K562 (cell line): Measurements from ENCODE around the gene PKD1. TPM values are rescaled to one million over a fixed set of nuclear protein-coding genes. Genes with fewer than 3 reads are reported as not detected.

Experiments
- ATAC-seq: fragments of 200-7000 bp; cut with Tn5 transposase; 3 replicates; pipeline ENCODE4 v1.9.1; 2020; ENCODE audit warnings: moderate library complexity
- BruUV-seq: library from RNA; stranded (reverse); fragments of 400-500 nt; replicated peaks from 2 replicates; lab custom pipeline; 2021; lab: Mats Ljungman, UMichigan
- CTCF ChIA-PET: fragments of 300-600 bp; formaldehyde crosslinking; extraction: SDS; loops from one replicate; lab custom pipeline; 2021; ENCODE audit warnings: low intra/inter-chr PET ratio; lab: Yijun Ruan, JAX
- POLR2A ChIA-PET: fragments of 300-600, 350-650 bp; sonication (Branson Sonifier 250); formaldehyde crosslinking; extraction: SDS; loops from one replicate; lab custom pipeline; 2021; ENCODE audit warnings: antibody characterized with exemption, inconsistent platforms; lab: Yijun Ruan, JAX
- DNase-seq, 4 experiments: peaks; one replicate each; pipeline versions ENCODE4 v3.0.0 to v3.0.0-alpha.2; 2011 to 2018; ENCODE audit warnings: low spot score in 3 of 4, mixed read lengths in 3 of 4; ENCODE audit errors: extremely low read depth in 1 of 4
- FAIRE-seq: peaks from 2 replicates; lab custom pipeline; 2011; peaks lifted over from hg19 to GRCh38; lab: Jason Lieb, UNC
- H2AFZ ChIP-seq: 2 replicates; pipeline ENCODE4 v1.6.0; 2011; ENCODE audit warnings: low read depth, low read length, control low read depth, inconsistent platforms
- H3K27ac ChIP-seq: fragments of 200-600 bp; 3 replicates; pipeline ENCODE4 v1.8.0; 2011; ENCODE audit warnings: low read depth, mild to moderate bottlenecking, control low read depth, inconsistent platforms, low read length, moderate library complexity, mixed read lengths; ENCODE audit errors: extremely low read depth
- H3K27me3 ChIP-seq, 2 experiments: fragments of 300-600 bp in 1 of 2; 2 replicates in 1 of 2; 3 replicates in 1 of 2; pipeline versions ENCODE4 v1.6.0 to v1.8.0; 2011; ENCODE audit warnings: inconsistent platforms in 2 of 2, low read length in 2 of 2, mild to moderate bottlenecking in 1 of 2, mixed read lengths in 1 of 2, moderate library complexity in 1 of 2; ENCODE audit not compliant: control insufficient read depth in 2 of 2, insufficient read depth in 2 of 2
- H3K36me3 ChIP-seq: fragments of 300-600 bp; 3 replicates; pipeline ENCODE4 v1.8.0; 2011; ENCODE audit warnings: mild to moderate bottlenecking, low read length, inconsistent platforms; ENCODE audit not compliant: control insufficient read depth, insufficient read depth
- H3K4me1 ChIP-seq, 2 experiments: fragments of 200-600 bp in 1 of 2; replicated peaks in 1 of 2; 2 replicates in 1 of 2; 3 replicates in 1 of 2; pipeline versions ENCODE4 v1.5.1 to v1.8.0; 2011; ENCODE audit warnings: inconsistent platforms in 2 of 2, low read length in 2 of 2, mild to moderate bottlenecking in 1 of 2, mixed read lengths in 1 of 2, moderate library complexity in 1 of 2; ENCODE audit not compliant: control insufficient read depth in 2 of 2, insufficient read depth in 2 of 2
- H3K4me2 ChIP-seq: 2 replicates; pipeline ENCODE4 v1.6.1; 2011; ENCODE audit warnings: low read length, control low read depth, inconsistent platforms, mixed read lengths; ENCODE audit not compliant: insufficient read depth
- H3K4me3 ChIP-seq: fragments of 200-600 bp; sonication (generic), shearing (Covaris generic); 2 replicates; pipeline ENCODE4 v1.5.1; 2016; ENCODE audit warnings: control low read depth, inconsistent platforms
- H3K79me2 ChIP-seq: fragments of 200-600 bp; 3 replicates; pipeline ENCODE4 v1.8.0; 2011; ENCODE audit warnings: low read length, inconsistent platforms; ENCODE audit not compliant: control insufficient read depth, insufficient read depth
- H3K9ac ChIP-seq, 2 experiments: 2 replicates each; pipeline versions ENCODE4 v1.6.0 to v1.6.1; 2011; ENCODE audit warnings: low read depth in 2 of 2, low read length in 2 of 2, control low read depth in 1 of 2, inconsistent platforms in 1 of 2, mild to moderate bottlenecking in 1 of 2, mixed read lengths in 1 of 2; ENCODE audit not compliant: insufficient read depth in 1 of 2
- H3K9me1 ChIP-seq: one replicate; pipeline ENCODE4 v1.6.0; 2011; ENCODE audit warnings: inconsistent platforms, mild to moderate bottlenecking, low read length, moderate library complexity; ENCODE audit not compliant: control insufficient read depth, insufficient read depth
- H3K9me3 ChIP-seq: replicated peaks from 2 replicates; pipeline ENCODE4 v1.5.1; 2011; ENCODE audit warnings: low read depth, low read length, inconsistent platforms; ENCODE audit not compliant: control insufficient read depth, insufficient read depth
- H4K20me1 ChIP-seq: replicated peaks from 2 replicates; pipeline ENCODE4 v1.6.1; 2011; ENCODE audit warnings: low read length, inconsistent platforms, mixed read lengths; ENCODE audit not compliant: control insufficient read depth, insufficient read depth
- HNRNPLL ChIP-seq: fragments of 200-400 bp; formaldehyde crosslinking; IDR thresholded peaks from 2 replicates; pipeline ENCODE4 v1.6.1; 2017; ENCODE audit warnings: low read length, low read depth, mild to moderate bottlenecking; ENCODE audit not compliant: poor library complexity, severe bottlenecking
- HNRNPUL1 ChIP-seq: fragments of 200-400 bp; formaldehyde crosslinking; IDR thresholded peaks from 2 replicates; pipeline ENCODE4 v1.6.1; 2017; ENCODE audit warnings: low read length
- MIER1 ChIP-seq: fragments of 450-650 bp; IDR thresholded peaks from 2 replicates; pipeline ENCODE4 v1.6.1; 2016; ENCODE audit warnings: antibody characterized with exemption, mild to moderate bottlenecking, low read depth
- POLR2A ChIP-seq: fragments of 450-650 bp; conservative IDR thresholded peaks from 2 replicates; pipeline ENCODE4 v1.6.1; 2016
- POLR2G ChIP-seq: fragments of 200-400 bp; formaldehyde crosslinking; IDR thresholded peaks from 2 replicates; pipeline ENCODE4 v1.6.1; 2017; ENCODE audit warnings: low read depth, mild to moderate bottlenecking, antibody characterized with exemption, low read length, moderate library complexity
- RBFOX2 ChIP-seq: fragments of 200-400 bp; formaldehyde crosslinking; IDR thresholded peaks from 2 replicates; pipeline ENCODE4 v1.6.1; 2017; ENCODE audit warnings: low read depth, mild to moderate bottlenecking, low read length, moderate library complexity
- RBM22 ChIP-seq: fragments of 200-400 bp; formaldehyde crosslinking; IDR thresholded peaks from 2 replicates; pipeline ENCODE4 v1.6.1; 2018; ENCODE audit warnings: low read length, low read depth; ENCODE audit not compliant: poor library complexity, severe bottlenecking
- WGBS: fragments of 100-300 bp; shearing (Covaris generic); methylation state at CpG from one replicate; pipeline ENCODE4 v1.1.6; 2016; ENCODE audit warnings: low coverage, mixed read lengths; ENCODE audit not compliant: insufficient coverage; ENCODE audit errors: missing lambda C conversion rate; 5-methylcytosine and 5-hydroxymethylcytosine counted together
- in situ Hi-C: fragments of 300-500 bp; cut with MboI; formaldehyde crosslinking; loops from 4 replicates; pipeline ENCODE4 v1.15.0; 2018; ENCODE audit warnings: inconsistent platforms, mixed read lengths
- intact Hi-C: fragments of 100-400 bp; cut with micrococcal nuclease; formaldehyde crosslinking; loops from 2 replicates; pipeline ENCODE4 v1.14.2; 2022
- polyA plus RNA-seq, 8 experiments: library from polyadenylated mRNA; depleted of rRNA in 4 of 8; stranded (reverse) in 5 of 8; unstranded in 3 of 8; fragments of >200 nt; fragmentation: Nextera tagmentation in 2 of 8; fragmentation: Illumina TruSeq in 1 of 8; extraction: Ambion mirVana in 2 of 8; extraction: Trizol in 1 of 8; gene quantifications; 2 replicates each; pipeline versions ENCODE4 v1.2.1 to v1.2.3, GENCODE V29; 2011 to 2014; ENCODE audit warnings: inconsistent platforms in 1 of 8, missing spikeins in 1 of 8
- total RNA-seq, 7 experiments: library from RNA; depleted of rRNA in 6 of 7; stranded (reverse); fragments of >200 nt in 6 of 7; fragmentation: Illumina TruSeq in 2 of 7; extraction: Trizol in 2 of 7; gene quantifications; 2 replicates each; pipeline versions ENCODE4 v1.2.1 to v1.2.3, GENCODE V29; 2011 to 2021; ENCODE audit warnings: low replicate concordance in 1 of 7
- TF ChIP-seq, protein P1 (sequence below): IDR thresholded peaks from 2 replicates; pipeline ENCODE4 v1.6.1; 2012; ENCODE audit warnings: low read depth, low read length, improper control_type of control experiment, borderline replicate concordance
- TF ChIP-seq, protein P2 (sequence below): sonication (generic); formaldehyde crosslinking; IDR thresholded peaks from 2 replicates; pipeline ENCODE4 v1.8.1; 2023; ENCODE audit warnings: mild to moderate bottlenecking, missing genetic modification reagents
- TF ChIP-seq, protein P3 (sequence below): fragments of 250-450 bp; sonication (Bioruptor Pico); IDR thresholded peaks from 2 replicates; pipeline ENCODE4 v1.5.0; 2020; ENCODE audit warnings: mild to moderate bottlenecking, borderline replicate concordance
- TF ChIP-seq, protein P4 (sequence below), 3 experiments: fragments of 200-800 bp in 1 of 3; sonication (Bioruptor generic) in 1 of 3; sonication (generic) in 1 of 3; formaldehyde crosslinking in 1 of 3; IDR thresholded peaks; 2 replicates each; pipeline versions ENCODE4 v1.6.1 to v1.8.0; 2016 to 2022; ENCODE audit warnings: mild to moderate bottlenecking in 2 of 3, missing compliant biosample characterization in 2 of 3, missing genetic modification characterization in 2 of 3, missing genetic modification reagents in 1 of 3

Gene PKD1
- total and polyA plus RNA-seq, 9 of the 15 experiments (the other 6 are each of a cell fraction or from before 2014, with no cell fraction given) = 0.23 to 93.5 (median 12.6) TPM

DNA sequence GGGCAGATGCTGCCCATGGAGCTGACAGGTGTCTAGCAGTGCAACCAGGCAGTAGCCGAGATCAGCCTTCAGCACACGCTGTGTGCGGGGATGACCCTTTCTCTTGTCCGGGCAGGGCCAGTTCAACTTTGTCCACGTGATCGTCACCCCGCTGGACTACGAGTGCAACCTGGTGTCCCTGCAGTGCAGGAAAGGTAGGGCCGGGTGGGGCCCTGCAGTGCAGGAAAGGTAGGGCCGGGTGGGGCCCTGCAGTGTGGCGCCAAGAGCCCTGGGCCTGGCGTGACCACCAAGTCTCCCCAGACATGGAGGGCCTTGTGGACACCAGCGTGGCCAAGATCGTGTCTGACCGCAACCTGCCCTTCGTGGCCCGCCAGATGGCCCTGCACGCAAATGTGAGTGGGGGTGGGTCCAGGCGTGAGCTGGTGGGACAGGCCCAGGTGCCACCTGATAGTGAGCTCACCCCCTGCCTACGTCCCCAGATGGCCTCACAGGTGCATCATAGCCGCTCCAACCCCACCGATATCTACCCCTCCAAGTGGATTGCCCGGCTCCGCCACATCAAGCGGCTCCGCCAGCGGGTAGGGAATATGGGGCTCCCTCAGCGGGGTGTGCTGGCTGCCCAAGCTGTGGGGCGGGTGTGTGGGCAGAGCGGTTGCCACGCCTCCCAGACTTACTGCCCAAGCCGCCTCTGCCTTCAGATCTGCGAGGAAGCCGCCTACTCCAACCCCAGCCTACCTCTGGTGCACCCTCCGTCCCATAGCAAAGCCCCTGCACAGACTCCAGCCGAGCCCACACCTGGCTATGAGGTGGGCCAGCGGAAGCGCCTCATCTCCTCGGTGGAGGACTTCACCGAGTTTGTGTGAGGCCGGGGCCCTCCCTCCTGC, 47.7 kb downstream of the PKD1 start:
- H3K4me3 ChIP-seq = no peak overlapping the region
- H3K4me1 ChIP-seq = peaks cover 0 to 32% of the 10 kb centered on the region in 2 experiments; a peak in 1 of 5 replicates
- no peak overlapping the region; a peak in 1 of 4 replicates for H3K9ac ChIP-seq
- H4K20me1 ChIP-seq = no peaks in the 10 kb centered on the region
- POLR2A ChIA-PET = interaction anchor here (0.6 to 1.0 kb wide), 3 partner anchors 57 to 216 kb away, joined by 3 read pairs; no protein-coding TSS in a partner anchor
- 91% methylated on average over 36 of the region's 41 CpGs for WGBS
- no peak overlapping the region for H2AFZ ChIP-seq
- ATAC-seq = peak; percentile 7; the same call in 1 of the 3 replicates
- no peaks in the 10 kb centered on the region for H3K9me3 ChIP-seq
- H3K79me2 ChIP-seq = no peaks in the 10 kb centered on the region
- CTCF ChIA-PET = no interaction called here
- BruUV-seq = no TSS peak
- no peak for DNase-seq
- in situ Hi-C loops (loop anchor here (10.0 kb wide), 1 partner anchor 57 kb away; the partner anchor contains the start of gene RAB26), intact Hi-C loops (no loop called here)
- peaks cover 77% of the 10 kb centered on the region; the same call in 2 of the 3 replicates for H3K36me3 ChIP-seq
- no peaks in the 10 kb centered on the region for H3K9me1 ChIP-seq
- no peaks in the 10 kb centered on the region for H3K27me3 ChIP-seq
- no peak overlapping the region for H3K27ac ChIP-seq
- no peak overlapping the region for H3K4me2 ChIP-seq
- no peak for FAIRE-seq
- TF ChIP-seq, protein P1, sequence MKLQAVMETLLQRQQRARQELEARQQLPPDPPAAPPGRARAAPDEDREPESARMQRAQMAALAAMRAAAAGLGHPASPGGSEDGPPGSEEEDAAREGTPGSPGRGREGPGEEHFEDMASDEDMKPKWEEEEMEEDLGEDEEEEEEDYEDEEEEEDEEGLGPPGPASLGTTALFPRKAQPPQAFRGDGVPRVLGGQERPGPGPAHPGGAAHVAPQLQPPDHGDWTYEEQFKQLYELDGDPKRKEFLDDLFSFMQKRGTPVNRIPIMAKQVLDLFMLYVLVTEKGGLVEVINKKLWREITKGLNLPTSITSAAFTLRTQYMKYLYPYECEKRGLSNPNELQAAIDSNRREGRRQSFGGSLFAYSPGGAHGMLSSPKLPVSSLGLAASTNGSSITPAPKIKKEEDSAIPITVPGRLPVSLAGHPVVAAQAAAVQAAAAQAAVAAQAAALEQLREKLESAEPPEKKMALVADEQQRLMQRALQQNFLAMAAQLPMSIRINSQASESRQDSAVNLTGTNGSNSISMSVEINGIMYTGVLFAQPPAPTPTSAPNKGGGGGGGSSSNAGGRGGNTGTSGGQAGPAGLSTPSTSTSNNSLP = no peak
- TF ChIP-seq RBFOX2 (0 out of 2 replicates have a peak, but pooled peaks have one; percentile 17), POLR2A (0 out of 2 replicates have a peak, but pooled peaks have one; percentile 2), RBM22 (peak; percentile 53), HNRNPLL (no peak), MIER1 (no peak), POLR2G (peak; percentile 36; the same call in 1 of the 2 replicates), HNRNPUL1 (no peak)
- TF ChIP-seq, protein P2, sequence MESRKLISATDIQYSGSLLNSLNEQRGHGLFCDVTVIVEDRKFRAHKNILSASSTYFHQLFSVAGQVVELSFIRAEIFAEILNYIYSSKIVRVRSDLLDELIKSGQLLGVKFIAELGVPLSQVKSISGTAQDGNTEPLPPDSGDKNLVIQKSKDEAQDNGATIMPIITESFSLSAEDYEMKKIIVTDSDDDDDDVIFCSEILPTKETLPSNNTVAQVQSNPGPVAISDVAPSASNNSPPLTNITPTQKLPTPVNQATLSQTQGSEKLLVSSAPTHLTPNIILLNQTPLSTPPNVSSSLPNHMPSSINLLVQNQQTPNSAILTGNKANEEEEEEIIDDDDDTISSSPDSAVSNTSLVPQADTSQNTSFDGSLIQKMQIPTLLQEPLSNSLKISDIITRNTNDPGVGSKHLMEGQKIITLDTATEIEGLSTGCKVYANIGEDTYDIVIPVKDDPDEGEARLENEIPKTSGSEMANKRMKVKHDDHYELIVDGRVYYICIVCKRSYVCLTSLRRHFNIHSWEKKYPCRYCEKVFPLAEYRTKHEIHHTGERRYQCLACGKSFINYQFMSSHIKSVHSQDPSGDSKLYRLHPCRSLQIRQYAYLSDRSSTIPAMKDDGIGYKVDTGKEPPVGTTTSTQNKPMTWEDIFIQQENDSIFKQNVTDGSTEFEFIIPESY (CRISPR knock-in tag) = peak; percentile 64; the same call in 1 of the 2 replicates
- TF ChIP-seq, protein P3, sequence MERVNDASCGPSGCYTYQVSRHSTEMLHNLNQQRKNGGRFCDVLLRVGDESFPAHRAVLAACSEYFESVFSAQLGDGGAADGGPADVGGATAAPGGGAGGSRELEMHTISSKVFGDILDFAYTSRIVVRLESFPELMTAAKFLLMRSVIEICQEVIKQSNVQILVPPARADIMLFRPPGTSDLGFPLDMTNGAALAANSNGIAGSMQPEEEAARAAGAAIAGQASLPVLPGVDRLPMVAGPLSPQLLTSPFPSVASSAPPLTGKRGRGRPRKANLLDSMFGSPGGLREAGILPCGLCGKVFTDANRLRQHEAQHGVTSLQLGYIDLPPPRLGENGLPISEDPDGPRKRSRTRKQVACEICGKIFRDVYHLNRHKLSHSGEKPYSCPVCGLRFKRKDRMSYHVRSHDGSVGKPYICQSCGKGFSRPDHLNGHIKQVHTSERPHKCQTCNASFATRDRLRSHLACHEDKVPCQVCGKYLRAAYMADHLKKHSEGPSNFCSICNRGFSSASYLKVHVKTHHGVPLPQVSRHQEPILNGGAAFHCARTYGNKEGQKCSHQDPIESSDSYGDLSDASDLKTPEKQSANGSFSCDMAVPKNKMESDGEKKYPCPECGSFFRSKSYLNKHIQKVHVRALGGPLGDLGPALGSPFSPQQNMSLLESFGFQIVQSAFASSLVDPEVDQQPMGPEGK (CRISPR knock-in tag) = no peak
- TF ChIP-seq, protein P4, sequence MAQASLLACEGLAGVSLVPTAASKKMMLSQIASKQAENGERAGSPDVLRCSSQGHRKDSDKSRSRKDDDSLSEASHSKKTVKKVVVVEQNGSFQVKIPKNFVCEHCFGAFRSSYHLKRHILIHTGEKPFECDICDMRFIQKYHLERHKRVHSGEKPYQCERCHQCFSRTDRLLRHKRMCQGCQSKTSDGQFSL (CRISPR knock-in tag; IDR thresholded peaks at IDR 0.05) = 0 out of 2 replicates have a peak, but pooled peaks have one; percentile 6
- TF ChIP-seq, protein P4 (tag; IDR thresholded peaks at IDR 0.05) = no peak
